ENCODE measurements around the gene NHLRC4. TPM values are rescaled to one million over a fixed set of nuclear protein-coding genes. Genes with fewer than 3 reads are reported as not detected.

The NHLRC4 gene, protein sequence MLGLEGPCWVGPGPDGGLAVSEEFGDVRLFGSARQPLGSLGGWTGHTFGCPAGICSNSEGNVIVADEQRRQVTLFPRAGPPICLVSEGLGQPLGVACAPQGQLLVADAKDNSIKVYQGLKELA
- total RNA-seq, result 1 to 10 TPM; 2.0 to 2.4 TPM

DNA sequence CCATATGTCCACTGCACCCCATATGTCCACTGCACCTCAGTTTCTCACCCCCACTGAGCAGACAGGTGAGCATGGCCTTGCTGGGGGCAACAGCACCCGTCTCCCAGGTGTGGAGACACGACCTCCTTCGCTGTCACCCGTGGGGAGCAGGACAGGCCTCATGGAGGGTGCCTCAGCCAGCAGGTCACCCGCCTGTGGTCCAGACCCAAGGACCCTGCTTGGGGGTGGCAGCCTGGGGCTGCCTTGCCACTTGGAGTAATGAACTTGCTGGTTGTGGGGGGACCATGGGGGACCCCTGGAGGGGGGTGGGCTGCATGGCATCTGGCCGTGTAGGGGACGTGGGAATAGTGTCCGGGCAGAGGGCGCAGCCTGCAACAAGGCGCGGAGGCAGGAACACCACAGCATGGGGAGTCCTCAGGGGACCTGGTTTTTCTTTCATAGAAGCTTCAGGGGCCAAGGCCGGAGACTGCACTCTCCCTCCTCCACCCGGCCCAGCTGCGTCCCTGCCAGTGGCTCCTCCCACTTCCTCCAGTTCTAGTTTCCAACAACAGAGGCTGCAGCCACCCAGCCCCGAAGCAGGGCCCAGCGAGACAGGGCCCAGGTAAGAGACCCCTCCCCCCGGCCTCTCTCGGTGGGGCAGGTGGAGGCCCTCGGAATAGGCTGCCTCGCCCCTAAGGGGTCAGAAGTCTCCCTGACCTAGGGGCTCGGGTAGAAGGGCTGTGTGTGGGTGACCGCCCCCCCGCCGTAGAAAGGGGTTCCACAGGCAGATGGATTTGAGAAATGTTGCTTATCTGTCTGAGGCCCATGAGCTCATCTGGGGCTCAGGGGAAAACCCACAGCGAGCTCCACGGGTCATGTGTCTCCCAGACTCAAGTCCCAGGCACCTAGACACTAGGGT lies at the start of gene NHLRC4:
Gene NHLRC4 (plus strand): TSS at position 531 of the 898 bp plus-strand sequence. CDS start 1,043 bp downstream, outside the sequence.

DNA sequence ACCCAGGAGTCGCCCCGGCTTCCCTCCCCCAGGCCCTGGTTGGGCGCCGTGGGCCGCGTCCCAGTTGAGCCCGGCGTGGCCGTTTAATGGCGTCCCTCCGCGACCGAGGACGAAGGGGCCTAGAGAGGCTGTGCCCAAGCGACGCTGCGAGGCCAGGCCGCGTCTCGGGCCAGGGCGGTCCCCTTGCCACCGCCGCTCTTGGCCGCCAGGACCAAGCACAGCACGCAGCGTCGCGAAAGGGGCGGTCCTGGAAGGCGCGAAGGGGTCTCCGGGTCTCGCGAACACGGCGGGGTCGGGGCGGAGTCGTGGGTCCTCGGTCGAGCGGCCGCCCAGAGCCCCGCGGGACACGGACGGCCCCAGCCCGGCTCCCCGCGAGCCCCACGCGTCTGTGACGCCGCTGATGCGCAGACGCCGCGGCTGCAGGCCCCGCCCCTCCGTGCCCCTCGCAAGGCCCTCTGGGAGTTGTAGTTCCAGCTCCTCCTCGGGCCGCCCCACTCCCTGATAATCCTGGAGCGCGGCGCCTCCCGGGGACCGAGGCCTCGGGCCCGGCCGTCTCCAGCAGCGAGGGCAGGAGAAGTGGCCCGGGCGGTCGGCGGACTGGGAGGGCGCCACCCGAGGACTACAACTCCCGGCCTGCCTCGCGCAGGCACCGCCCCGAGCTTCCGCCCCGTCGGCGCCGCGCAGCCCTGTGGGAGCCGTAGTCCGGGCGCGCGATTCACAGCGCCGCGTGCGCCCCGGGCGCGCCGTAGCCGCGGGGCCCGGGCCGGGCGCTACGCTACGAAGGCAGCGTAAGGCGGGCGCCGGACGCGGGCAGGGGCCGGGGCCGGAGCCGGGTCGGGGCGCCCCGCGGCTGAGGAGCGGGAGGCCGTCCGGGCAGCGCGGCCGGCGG lies 39.5 kb upstream of the NHLRC4 start, which contains the start of gene CAPN15:
Gene CAPN15 (plus strand): TSS at position 698 of the 889 bp plus-strand sequence. CDS start 19,127 bp downstream, outside the sequence.

DNA sequence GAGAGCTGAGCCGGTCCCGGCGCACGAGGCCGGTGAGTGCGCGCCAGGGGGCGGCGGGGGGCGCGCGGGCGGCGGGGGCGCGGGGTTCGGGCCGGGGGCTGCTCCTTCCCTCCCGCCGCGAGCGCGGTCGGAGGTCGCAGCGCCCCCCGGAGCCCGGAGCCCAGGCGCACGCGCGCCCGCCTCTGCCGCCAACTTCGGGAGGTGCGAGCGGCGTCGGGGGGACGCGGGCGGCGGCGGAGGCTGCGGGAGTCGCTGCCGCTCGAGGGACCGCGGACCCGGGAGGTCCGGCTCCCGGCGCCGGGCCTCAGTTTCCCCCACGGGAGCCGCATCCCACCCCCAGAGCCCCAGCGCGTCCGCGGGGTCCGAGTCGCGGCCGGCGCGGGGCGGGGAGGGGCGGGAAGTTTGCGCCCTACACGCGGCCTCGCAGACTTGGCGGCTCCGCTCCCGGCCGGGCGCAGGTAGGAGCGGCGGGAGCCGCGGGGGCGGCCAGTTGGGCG lies 6.6 kb upstream of the NHLRC4 start, which contains the start of gene PRR35:
Gene PRR35 (plus strand): TSS at position 191 of the 497 bp plus-strand sequence. CDS start 2,901 bp downstream, outside the sequence.

DNA sequence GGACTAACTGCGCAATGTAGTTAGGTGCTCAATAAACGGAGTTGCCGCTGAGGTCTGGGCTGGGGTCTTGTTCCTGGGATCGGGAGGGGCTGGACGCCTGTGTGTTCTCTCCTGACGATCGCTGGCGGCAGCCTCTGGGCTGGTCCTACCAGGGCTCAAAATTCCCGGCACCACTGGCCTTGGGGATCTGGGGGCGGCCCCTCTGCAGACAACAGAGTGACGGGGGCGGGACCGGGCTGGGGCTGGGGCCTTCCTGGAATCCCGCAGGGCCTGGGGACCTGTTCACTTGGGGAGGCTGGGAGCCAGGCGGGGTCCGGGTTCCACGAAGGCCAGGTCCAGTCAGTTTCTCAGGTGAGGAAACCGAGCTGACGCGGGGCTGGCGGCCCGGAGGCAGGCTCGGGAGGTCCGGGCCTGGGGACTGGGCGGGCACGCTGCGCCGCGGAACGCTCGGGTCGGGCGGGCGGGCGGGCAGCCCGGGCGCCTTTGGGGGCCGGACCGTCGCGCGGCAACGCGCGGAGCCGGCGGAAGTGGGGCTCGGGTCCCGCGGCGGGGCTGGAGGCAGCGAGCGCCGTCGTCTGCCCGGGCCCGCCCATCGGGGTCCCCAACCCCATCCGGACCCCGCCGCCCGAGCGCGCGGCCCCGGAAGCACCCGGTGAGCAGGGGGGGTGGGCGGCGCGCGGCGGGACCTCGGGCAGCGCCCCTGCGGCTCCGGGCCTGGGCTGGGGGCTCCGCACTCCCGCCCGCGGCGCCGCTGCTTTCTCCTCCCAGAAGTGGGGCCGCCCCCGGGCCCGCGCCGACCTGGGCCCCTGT lies 2.8 kb downstream of the NHLRC4 start, which contains the start of gene PIGQ:
Gene PIGQ (plus strand): TSS at position 524 of the 810 bp plus-strand sequence. CDS start 4,107 bp downstream, outside the sequence.

DNA sequence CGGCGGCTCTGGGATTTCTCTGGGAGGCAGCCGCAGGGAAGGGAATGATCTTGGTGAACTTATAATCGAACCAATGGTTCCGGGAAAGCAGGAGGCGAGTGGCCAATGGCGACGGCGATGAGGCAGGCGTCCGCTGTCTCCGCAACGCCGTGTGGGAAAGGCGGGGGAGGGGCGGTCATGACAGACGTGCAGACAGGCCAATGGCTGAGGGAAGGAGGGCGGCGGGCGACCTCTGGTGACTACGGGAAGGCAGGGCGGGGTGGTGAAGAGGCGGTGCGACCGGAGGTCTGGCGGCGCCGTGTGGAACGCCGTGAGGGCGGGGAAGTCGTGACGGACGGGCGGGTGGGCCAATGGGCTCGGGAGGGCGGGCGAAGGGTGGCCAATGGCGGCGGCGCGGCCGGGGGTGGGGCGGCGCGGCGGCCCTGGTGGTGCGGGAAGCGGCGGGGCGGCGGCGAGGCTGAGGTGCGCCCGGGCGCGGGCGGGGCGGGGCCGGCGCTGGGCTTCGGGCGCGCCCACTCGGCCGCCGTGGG lies 22.9 kb downstream of the NHLRC4 start, which contains the start of gene RAB40C:
Gene RAB40C (plus strand): TSS at position 409 of the 530 bp plus-strand sequence. CDS start 226 bp downstream, outside the sequence.

Small RNA genes lying within 50 kb of the gene (small RNA-seq; reads per million reads assigned to genes)
- gene MIR3176 (0.12 to 0.64 reads per million in 2 donors), gene MIR5587 (0.52 to 1.2 reads per million in 2 donors), gene Z98883.1 (0 reads per million in 2 donors)

Other genes with a start within 250 kb of the NHLRC4 start
- 10 to 100 TPM; 18.9 to 28.6 TPM for gene AXIN1, start 214.3 kb upstream of the NHLRC4 start, total RNA-seq
- 10 to 100 TPM; 63.0 to 85.9 TPM for gene MRPL28, start 196.5 kb upstream of the NHLRC4 start, total RNA-seq
- 10 to 100 TPM; 63.3 to 90.9 TPM for gene PGAP6, start 185.0 kb upstream of the NHLRC4 start, total RNA-seq
- gene NME4, start 169.8 kb upstream of the NHLRC4 start, total RNA-seq, result 100 to 1,000 TPM; 128 to 155 TPM
- gene DECR2, start 165.1 kb upstream of the NHLRC4 start, total RNA-seq, result 10 to 100 TPM; 15.3 to 22.0 TPM
- 10 to 100 TPM; 15.3 to 21.7 TPM for gene RAB11FIP3, start 141.4 kb upstream of the NHLRC4 start, total RNA-seq
- 10 to 100 TPM; 35.4 to 47.3 TPM for gene CAPN15, start 39.3 kb upstream of the NHLRC4 start, total RNA-seq
- not detected for gene PRR35, start 6.6 kb upstream of the NHLRC4 start, total RNA-seq
- 10 to 100 TPM; 36.8 to 38.3 TPM for gene PIGQ, start 3.0 kb downstream of the NHLRC4 start, total RNA-seq
- 1 to 10 TPM; 7.0 to 7.2 TPM for gene RAB40C, start 23.1 kb downstream of the NHLRC4 start, total RNA-seq
- under 1 TPM; under 0.01 to 0.34 TPM for gene WFIKKN1, start 64.0 kb downstream of the NHLRC4 start, total RNA-seq
- gene METTL26, start 69.3 kb downstream of the NHLRC4 start, total RNA-seq, result 10 to 100 TPM; 51.6 to 57.3 TPM
- 10 to 100 TPM; 21.7 to 36.0 TPM for gene MCRIP2, start 74.8 kb downstream of the NHLRC4 start, total RNA-seq
- 10 to 100 TPM; 12.4 to 16.7 TPM for gene WDR90, start 82.4 kb downstream of the NHLRC4 start, total RNA-seq
- 10 to 100 TPM; 39.9 to 51.0 TPM for gene RHOT2, start 101.1 kb downstream of the NHLRC4 start, total RNA-seq
- under 1 TPM; 0.33 to 0.69 TPM for gene RHBDL1, start 108.7 kb downstream of the NHLRC4 start, total RNA-seq
- 100 to 1,000 TPM; 124 to 153 TPM for gene STUB1, start 113.4 kb downstream of the NHLRC4 start, total RNA-seq
- gene JMJD8, start 117.3 kb downstream of the NHLRC4 start, total RNA-seq, result 10 to 100 TPM; 35.4 to 36.3 TPM
- gene WDR24, start 123.4 kb downstream of the NHLRC4 start, total RNA-seq, result 10 to 100 TPM in 1 of 2 donors, 1 to 10 TPM in 1; 9.6 to 10.3 TPM
- gene FBXL16, start 138.8 kb downstream of the NHLRC4 start, total RNA-seq, result under 1 TPM in 1 of 2 donors, not detected in 1; under 0.01 TPM
- 10 to 100 TPM; 54.0 to 93.6 TPM for gene METRN, start 148.1 kb downstream of the NHLRC4 start, total RNA-seq
- 10 to 100 TPM; 23.4 to 28.0 TPM for gene ANTKMT, start 154.1 kb downstream of the NHLRC4 start, total RNA-seq
- gene CCDC78, start 159.4 kb downstream of the NHLRC4 start, total RNA-seq, result 1 to 10 TPM; 3.1 to 6.0 TPM
- 10 to 100 TPM; 31.3 to 34.3 TPM for gene HAGHL, start 160.1 kb downstream of the NHLRC4 start, total RNA-seq
- gene CIAO3, start 174.0 kb downstream of the NHLRC4 start, total RNA-seq, result 10 to 100 TPM; 33.4 to 40.0 TPM
- gene MSLN, start 193.7 kb downstream of the NHLRC4 start, total RNA-seq, result not detected
- gene RPUSD1, start 221.4 kb downstream of the NHLRC4 start, total RNA-seq, result 10 to 100 TPM; 34.8 to 41.6 TPM
- gene CHTF18, start 221.6 kb downstream of the NHLRC4 start, total RNA-seq, result 10 to 100 TPM; 18.6 to 31.6 TPM
- not detected for gene GNG13, start 233.7 kb downstream of the NHLRC4 start, total RNA-seq

Data from melanocyte of skin (primary cell).